ENCODE results near the gene DNAH5. TPM values are rescaled to one million over a fixed set of nuclear protein-coding genes. Genes with fewer than 3 reads are reported as not detected.
"Not testable (repeated sequence)": the region's sequence is repeated elsewhere in the genome, so short reads cannot be mapped to it uniquely, and the experiment has no call there.

DNAH5 gene
- total and polyA plus RNA-seq, 8 donors = 0.61 to 9.8 (median 2.7) TPM

- Histone ChIP-seq H3K27ac (no peak overlapping the region), H3K9me3 (no peaks in the 10 kb centered on the region), H3K4me1 (peaks cover 0 to 6% of the 10 kb centered on the region in 2 donors), H3K27me3 (peaks cover 0 to 4% of the 10 kb centered on the region in 2 donors), H3K4me3 (no peak overlapping the region), H3K36me3 (no peaks in the 10 kb centered on the region)
- no peak for ATAC-seq
- intact Hi-C loops (cut with DNase I) = loop anchor here in 1 of 2 donors (10.0 kb wide), 1 partner anchor 114 kb away; no protein-coding TSS in a partner anchor
- DNase-seq = no peak
- TF ChIP-seq, protein P1, sequence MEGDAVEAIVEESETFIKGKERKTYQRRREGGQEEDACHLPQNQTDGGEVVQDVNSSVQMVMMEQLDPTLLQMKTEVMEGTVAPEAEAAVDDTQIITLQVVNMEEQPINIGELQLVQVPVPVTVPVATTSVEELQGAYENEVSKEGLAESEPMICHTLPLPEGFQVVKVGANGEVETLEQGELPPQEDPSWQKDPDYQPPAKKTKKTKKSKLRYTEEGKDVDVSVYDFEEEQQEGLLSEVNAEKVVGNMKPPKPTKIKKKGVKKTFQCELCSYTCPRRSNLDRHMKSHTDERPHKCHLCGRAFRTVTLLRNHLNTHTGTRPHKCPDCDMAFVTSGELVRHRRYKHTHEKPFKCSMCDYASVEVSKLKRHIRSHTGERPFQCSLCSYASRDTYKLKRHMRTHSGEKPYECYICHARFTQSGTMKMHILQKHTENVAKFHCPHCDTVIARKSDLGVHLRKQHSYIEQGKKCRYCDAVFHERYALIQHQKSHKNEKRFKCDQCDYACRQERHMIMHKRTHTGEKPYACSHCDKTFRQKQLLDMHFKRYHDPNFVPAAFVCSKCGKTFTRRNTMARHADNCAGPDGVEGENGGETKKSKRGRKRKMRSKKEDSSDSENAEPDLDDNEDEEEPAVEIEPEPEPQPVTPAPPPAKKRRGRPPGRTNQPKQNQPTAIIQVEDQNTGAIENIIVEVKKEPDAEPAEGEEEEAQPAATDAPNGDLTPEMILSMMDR (IDR thresholded peaks at IDR 0.05) = no peak
Measured at GRCh38 chr5:13990896-13991295, 46.4 kb upstream of the DNAH5 start.

- peaks cover 0 to 6% of the 10 kb centered on the region in 2 donors for H3K4me1 ChIP-seq
- H3K36me3 ChIP-seq = no peaks in the 10 kb centered on the region
- intact Hi-C loops (cut with DNase I) = loop anchor here in 1 of 2 donors (10.0 kb wide), 1 partner anchor 115 kb away; no protein-coding TSS in a partner anchor
- TF ChIP-seq, protein P1 (IDR thresholded peaks at IDR 0.05) = no peak
- H3K9me3 ChIP-seq = no peaks in the 10 kb centered on the region
- peaks cover 0 to 4% of the 10 kb centered on the region in 2 donors for H3K27me3 ChIP-seq
- no peak for ATAC-seq
- no peak overlapping the region for H3K27ac ChIP-seq
- DNase-seq = no peak
- no peak overlapping the region for H3K4me3 ChIP-seq
Measured at GRCh38 chr5:13989832-13990231, 45.3 kb upstream of the DNAH5 start.

DNA sequence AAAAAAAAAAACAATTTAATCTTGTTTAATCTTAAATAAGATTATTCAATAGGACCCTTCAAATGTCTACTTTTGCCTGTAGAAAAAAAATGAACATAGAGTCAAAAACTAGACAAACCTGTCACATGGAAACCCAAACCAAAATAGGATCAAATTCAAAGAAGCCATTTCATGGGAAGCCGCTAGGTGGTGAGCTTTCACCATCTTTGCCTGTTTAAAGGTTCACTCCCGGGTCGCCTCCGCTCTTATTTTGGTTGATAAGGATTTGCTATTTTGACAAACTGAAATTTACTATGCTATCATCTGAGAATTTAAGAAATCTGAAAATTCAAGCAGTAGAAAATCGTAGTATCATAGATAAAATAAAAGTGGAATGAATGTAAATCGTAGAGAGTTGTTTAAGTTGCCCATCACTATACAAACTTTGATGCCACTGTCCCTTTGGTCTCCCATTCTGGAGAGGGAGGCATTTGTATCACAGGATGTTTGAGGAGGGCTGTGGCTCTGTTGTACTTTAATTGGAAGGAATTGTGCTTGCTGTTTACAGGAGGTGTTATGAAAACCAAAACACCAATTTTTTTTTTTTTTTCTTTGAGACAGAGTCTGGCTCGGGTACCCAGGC, 43.5 kb upstream of the DNAH5 start:
- intact Hi-C loops (cut with DNase I) = no loop called here
- Histone ChIP-seq H3K4me3 (no peak overlapping the region), H3K36me3 (no peaks in the 10 kb centered on the region), H3K27ac (no peak overlapping the region), H3K27me3 (peaks cover 0 to 4% of the 10 kb centered on the region in 2 donors), H3K9me3 (no peaks in the 10 kb centered on the region), H3K4me1 (peaks cover 0 to 6% of the 10 kb centered on the region in 2 donors)
- ATAC-seq = peak; percentile 90
- TF ChIP-seq, protein P1 (IDR thresholded peaks at IDR 0.05) = peak; percentile 58 to 78
- DNase-seq = peak in 2 of 4 donors; percentile 36 to 66

GRCh38 chr5:13985731-13986418, 41.4 kb upstream of the DNAH5 start:
- TF ChIP-seq, protein P1 (IDR thresholded peaks at IDR 0.05) = no peak
- Histone ChIP-seq H3K9me3 (no peaks in the 10 kb centered on the region), H3K4me1 (peaks cover 0 to 6% of the 10 kb centered on the region in 2 donors), H3K4me3 (no peak overlapping the region), H3K27me3 (peaks cover 0 to 4% of the 10 kb centered on the region in 2 donors), H3K27ac (no peak overlapping the region), H3K36me3 (no peaks in the 10 kb centered on the region)
- intact Hi-C loops (cut with DNase I) = no loop called here
- DNase-seq (no peak), ATAC-seq (peak; percentile 47)

DNA sequence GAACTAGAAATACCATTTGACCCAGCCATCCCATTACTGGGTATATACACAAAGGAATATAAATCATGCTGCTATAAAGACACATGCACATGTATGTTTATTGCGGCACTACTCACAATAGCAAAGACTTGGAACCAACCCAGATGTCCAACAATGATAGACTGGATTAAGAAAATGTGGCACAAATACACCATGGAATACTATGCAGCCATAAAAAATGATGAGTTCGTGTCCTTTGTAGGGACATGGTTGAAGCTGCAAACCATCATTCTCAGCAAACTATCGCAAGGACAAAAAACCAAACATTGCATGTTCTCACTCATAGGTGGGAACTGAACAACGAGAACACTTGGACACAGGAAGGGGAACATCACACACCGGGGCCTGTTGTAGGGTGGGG, 40.4 kb upstream of the DNAH5 start:
- not testable (repeated sequence) for H3K4me3 ChIP-seq, DNase-seq, ATAC-seq, H3K27me3 ChIP-seq, H3K27ac ChIP-seq, H3K4me1 ChIP-seq, H3K9me3 ChIP-seq, H3K36me3 ChIP-seq
- intact Hi-C loops (cut with DNase I) = loop anchor here in 1 of 2 donors (5.0 kb wide), 1 partner anchor 662 kb away; no protein-coding TSS in a partner anchor

Data from left lung (tissue), 10 donors.